ENCODE data around the gene DENND4C. TPM values are rescaled to one million over a fixed set of nuclear protein-coding genes. Genes with fewer than 3 reads are reported as not detected.
"Not testable (repeated sequence)": the region's sequence is repeated elsewhere in the genome, so short reads cannot be mapped to it uniquely, and the experiment has no call there.

The DENND4C gene
- total RNA-seq, 2 donors from 2014 or later, result 54.9 to 58.3 TPM

DNA sequence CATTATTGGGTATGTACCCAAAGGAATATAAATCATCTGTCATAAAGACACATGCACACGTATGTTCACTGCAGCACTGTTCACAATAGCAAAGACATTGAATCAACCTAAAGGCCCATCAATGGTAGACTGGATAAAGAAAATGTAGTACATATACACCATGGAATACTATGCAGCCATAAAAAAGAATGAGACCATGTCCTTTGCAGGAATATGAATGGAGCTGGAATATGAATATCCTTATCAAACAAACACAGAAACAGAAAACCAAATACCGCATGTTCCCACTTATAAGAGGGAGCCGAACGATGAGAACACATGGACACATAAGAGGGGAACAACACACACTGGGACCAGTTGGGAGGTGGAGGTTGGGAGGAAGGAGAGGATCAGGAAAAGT is 159.0 kb downstream of the DENND4C start:
- intact Hi-C loops (cut with DNase I); DNase-seq (ENCODE audit: low spot score): not testable (repeated sequence)

DNA sequence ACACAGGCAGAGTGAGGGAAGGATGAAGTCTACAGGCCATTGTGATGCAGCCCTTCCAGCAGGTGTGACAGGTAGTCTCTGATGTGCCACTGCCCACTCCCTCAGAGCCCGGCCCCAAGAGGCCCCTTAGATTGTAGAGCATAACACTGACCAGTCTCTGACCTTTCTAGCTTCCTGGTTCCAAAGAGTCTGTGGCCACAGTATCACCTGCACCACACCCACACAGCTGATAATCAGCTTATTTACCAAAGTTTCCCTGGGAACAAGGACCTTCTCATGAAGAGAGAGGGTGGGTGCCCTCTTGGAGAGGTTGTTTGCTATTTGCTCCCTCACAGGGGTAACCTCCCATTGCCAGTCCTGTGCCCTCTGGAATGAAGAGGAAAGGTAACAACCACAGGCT is 167.4 kb downstream of the DENND4C start:
- no peak for DNase-seq (ENCODE audit: low spot score)
- intact Hi-C loops (cut with DNase I), result loop anchor here in 1 of 2 donors (10.0 kb wide), 1 partner anchor 57 kb away; no protein-coding TSS in a partner anchor

DNA sequence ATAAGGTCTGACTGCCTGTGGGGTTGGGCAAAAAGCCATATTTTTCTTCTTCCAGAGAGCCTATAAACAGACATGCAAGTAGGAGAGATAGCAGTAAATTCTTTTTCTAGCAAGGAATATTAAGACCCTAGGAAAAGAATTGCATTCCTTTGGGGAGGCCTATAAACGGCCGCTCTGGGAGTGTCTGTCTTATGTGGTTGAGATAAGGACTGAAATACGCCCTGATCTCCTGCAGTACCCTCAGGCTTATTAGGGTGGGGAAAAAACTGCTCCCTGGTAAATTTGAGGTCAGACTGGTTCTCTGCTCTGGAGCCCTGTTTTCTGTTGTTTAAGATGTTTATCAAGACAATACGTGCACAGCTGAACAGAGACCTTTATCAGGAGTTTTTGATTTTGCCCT is 172.7 kb downstream of the DENND4C start:
- intact Hi-C loops (cut with DNase I), result not testable (repeated sequence)

DNA sequence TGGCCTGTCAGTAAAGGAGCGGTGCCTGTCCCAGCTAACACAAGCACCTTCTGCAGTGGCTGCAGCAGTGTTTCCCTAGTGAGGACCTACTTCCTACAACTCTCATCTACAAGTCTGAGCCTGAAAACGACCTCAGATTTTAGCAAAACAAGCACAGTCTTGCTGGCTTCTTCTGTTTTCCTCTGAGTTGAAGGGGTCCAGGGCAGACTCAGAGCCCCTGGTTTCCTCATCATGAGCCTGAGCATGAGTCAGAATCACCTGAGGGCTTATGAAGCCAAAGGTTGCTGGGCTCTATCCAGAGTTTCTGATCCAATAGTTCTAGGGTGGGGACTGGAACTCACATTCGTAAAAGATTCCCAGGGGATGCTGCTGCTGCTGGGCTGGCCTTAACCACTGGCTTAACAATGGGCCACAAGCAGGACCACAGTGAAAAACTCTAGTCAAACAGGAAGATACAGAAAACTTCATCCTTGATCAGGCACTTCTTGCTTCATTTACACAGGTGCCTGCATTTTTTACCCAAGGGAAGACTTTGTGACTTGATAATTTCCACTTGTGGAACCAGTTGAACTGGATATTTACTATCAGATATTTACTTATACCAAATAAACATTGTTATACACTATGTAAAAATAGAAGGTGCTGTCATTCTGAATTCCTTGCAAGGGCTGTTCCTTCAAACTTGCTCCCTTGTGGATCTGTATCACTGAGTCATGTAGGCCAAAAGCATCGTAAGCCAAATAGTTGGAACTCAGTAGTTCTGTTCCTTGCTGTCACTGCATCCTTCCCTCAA is 174.0 kb downstream of the DENND4C start:
- intact Hi-C loops (cut with DNase I), result no loop called here
- DNase-seq (ENCODE audit: low spot score), result no peak

More for the DNA sequence above, 172.7 kb downstream of the DENND4C start:
- not testable (repeated sequence) for DNase-seq (ENCODE audit: low spot score)

DNA sequence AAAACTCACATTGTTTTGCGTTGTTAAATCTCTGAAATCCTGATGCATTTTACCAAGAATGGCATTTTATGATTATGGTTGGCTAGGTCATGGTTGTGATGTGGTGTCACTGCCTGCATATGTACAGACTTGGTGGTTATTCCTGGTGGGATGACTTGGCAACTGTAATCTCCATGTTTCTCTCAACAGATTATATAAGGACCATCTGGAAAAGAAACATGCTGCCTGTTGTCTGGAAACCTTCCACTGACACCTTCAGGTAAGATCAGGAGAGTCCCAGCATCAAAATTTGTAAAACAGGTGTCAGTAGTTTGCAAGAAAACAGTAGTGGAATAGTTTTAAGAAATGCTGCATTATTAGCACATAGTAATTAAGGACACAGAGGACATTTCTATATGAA is 175.3 kb downstream of the DENND4C start:
- intact Hi-C loops (cut with DNase I), result no loop called here
- DNase-seq (ENCODE audit: low spot score), result no peak

DNA sequence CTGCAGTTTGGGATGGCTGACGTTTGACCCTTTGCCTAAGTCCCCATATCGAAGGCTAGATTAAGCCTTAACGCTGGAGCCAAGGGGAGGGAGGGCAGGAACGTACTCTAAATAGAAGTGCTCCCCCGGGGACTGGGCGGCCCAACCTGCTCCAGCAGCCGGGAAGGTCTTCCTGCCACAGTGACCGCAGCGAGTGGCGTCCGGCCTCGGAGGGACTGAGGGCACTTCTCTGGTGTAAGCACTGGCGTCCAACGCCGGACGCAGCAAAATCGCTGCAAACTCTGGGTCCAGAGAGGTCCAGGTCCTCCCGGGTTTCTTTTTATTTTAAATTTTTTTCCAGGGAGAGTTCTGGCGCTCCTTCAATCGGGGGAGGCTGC is 177.8 kb downstream of the DENND4C start:
- intact Hi-C loops (cut with DNase I), result no loop called here
- peak; percentile 90 for DNase-seq (ENCODE audit: low spot score)

DNA sequence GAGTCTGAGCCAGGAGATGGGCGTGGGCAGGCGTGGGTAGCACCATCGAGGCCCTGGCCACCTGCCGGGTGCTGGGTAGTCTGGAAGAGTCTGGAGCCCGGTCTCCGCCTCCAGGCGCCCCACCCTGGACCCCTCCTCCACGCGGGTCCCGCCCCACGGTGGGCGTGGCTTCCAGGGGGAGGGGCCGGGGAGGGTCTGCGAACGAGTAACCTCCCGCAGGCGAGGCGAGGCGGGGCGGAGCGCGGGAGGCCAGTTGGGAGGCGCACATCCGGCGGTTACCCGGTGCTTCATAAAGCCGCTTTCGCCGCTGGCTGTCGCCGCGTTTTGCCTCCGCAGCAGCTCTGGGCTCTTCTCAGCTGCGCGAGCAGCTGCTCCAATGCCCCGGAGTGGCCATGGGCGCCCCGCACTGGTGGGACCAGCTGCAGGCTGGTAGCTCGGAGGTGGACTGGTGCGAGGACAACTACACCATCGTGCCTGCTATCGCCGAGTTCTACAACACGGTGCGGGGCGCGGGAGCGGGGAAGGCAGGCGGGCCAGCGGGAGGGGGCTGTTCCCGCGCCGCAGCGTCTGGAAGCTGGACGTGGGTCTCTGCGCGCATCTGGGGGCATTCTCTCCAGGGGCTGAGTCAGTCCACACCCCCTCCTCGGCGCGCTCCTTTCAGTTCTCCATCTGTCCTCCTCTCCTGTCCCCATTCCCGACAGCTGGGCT is 178.4 kb downstream of the DENND4C start, which contains the start of gene ACER2:
TSS of gene ACER2 (plus strand) at position 317 of the 708 bp plus-strand sequence. CDS start at position 393, 76 bp downstream.
- intact Hi-C loops (cut with DNase I), result no loop called here
- peak; percentile 98 for DNase-seq (ENCODE audit: low spot score)

DNA sequence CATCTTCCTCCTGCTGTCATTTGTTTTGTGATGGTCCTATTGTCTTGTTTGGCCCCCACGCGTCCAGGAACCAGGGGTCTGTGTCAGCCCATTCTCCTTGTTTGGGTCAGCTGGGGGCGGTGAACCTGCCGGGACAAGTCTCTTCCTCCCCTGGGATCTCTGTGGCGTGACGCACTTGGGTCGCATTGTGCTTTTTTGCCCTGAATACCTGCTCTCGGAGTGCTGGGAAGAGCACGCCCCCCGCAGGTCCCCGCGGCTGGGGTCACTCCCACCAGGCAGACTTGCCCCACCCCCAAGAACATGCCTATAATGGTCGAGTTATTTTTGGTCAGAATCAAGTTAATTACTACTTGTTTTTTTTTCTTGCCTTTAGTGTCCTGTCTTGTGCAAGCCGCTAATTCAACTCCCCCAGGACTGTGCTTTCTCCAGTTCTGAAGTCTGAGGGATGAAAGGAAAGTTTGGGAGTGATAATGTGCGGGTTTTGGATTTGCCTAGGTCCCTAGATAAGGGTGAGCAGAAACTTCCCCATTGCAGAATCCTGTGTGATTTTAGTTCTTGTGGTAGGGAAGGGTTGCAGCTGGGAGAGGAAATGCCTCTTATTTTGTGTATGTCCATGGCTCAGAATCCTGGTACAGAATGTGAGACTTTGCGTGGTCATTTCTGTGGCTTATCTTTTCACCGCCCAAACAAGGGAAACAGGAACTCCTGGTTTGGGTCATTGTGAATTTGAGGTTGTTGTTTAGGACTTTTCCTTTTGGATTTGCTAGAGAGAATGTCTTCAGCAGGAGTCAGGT is 179.1 kb downstream of the DENND4C start:
- intact Hi-C loops (cut with DNase I), result no loop called here
- DNase-seq (ENCODE audit: low spot score), result no peak

DNA sequence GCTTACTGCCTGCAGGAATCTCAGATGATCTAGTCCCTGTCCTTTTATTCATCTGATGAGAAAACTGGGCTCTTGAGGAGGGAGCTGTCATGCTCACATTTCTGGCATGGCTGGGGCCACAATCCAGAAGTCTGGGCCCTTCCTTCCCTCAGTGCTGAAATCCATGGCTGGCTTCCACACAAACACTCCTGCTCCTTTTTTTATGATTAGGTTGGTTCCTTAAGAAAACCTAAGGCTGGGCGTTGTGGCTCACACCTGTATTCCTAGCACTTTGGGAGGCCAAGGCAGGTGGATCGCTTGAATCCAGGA is 179.7 kb downstream of the DENND4C start:
- no peak for DNase-seq (ENCODE audit: low spot score)
- intact Hi-C loops (cut with DNase I), result no loop called here

DNA sequence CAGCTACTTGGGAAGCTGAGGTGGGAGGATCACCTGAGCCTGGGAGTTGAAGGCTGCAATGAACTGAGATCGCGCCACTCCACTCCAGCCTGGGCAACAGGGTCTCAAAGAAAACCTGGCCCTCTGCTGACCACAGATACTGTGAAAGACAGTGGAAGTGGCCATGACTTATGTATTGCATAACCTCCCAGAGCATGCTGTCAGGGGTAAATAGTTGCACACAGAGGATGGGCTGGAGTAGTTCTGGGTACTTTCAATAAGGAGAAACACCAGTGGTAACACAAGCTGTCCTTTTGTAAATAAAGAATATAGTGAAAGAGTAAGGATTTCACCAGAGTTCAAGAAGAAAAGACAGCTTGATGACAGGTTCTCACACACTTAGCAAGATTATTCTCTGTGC is 180.1 kb downstream of the DENND4C start:
- intact Hi-C loops (cut with DNase I), result no loop called here

DNA sequence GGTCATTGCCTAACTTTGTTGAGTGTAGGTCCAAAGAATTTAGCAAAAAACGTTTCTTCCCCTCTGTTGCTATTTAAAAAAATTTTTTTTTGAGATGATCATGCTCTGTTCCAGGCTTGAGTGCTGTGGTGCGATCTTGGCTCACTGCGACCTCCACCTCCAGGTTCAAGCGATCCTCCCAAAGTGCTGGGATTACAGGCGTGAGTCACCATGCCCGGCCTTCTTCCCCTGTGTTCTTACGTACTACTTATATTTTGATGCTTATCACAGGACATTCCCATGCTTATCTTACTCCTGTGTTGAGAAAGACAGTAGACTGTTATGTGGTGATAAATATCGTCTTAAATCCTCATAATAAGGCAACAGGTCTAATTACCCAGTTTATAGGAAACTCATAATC is 180.8 kb downstream of the DENND4C start:
- DNase-seq (ENCODE audit: low spot score), result no peak
- intact Hi-C loops (cut with DNase I), result no loop called here

More for the DNA sequence above, 180.1 kb downstream of the DENND4C start:
- DNase-seq (ENCODE audit: low spot score), result no peak

DNA sequence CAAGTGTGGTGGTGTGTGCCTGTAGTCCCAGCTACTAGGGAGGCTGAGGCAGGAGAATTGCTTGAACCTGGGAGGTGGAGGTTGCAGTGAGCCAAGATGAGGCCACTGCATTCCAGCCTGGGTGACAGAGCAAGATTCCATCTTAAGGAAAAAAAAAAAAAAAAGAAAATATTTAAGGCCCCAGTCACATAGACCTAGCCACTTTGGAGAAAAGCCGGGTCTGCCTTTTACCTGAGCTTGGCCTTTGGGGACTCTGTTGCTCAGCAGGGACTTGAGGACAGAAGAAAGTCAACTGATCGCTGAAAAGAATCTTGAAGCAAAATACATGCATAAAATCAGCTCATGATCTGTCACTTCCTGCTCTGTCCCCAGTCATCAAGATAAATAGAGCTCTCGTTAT is 183.0 kb downstream of the DENND4C start:
- intact Hi-C loops (cut with DNase I); DNase-seq (ENCODE audit: low spot score): not testable (repeated sequence)

DNA sequence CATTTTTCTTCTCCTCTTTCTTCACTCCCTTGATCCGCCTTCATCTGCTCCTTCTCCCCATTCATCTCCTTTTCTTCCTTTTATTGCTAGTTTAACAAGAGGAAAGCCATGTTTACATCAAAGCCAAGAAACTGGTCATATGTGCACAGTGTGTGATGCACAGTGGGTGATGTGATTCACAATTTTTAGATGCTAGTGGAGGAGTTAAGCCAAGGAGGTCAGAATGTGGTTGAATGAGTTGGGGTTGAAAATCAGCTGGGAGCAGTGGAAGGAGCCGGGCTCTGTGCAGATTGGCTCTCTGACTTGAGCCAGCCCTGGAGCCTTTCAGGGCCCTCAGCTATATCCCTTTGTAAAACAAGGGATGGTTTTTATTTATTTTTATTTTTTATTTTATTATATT is 185.7 kb downstream of the DENND4C start:
- no peak for DNase-seq (ENCODE audit: low spot score)
- intact Hi-C loops (cut with DNase I), result no loop called here

DNA sequence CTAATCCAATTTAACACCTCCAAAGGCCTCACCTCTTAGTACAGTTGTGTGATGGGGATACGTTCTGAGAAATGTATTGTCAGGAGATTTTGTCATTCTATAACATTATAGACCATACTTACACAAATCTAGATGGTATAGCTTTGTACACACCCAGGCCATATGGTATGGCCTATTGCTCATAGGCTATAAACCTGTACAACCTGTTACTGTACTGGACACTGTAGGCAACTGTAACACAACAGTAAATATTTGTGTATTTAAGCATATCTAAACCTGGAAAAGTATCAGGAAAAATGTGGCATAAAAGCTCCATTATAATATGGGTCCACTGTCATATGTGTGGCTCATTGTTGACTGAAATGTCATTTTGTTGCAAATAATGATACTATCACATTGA is 190.4 kb downstream of the DENND4C start:
- no peak for DNase-seq (ENCODE audit: low spot score)
- intact Hi-C loops (cut with DNase I), result no loop called here

Other genes starting within 250 kb of the DENND4C start
- under 1 TPM; 0.05 to 0.28 TPM for gene SAXO1, start 197.5 kb upstream of the DENND4C start, total RNA-seq
- 10 to 100 TPM; 88.3 to 88.7 TPM for gene RRAGA, start 181.3 kb upstream of the DENND4C start, total RNA-seq
- 10 to 100 TPM in 1 of 2 donors, 1 to 10 TPM in 1; 9.8 to 10.5 TPM for gene HAUS6, start 127.8 kb upstream of the DENND4C start, total RNA-seq
- 100 to 1,000 TPM; 152 to 368 TPM for gene PLIN2, start 103.2 kb upstream of the DENND4C start, total RNA-seq
- gene RPS6, start 149.5 kb downstream of the DENND4C start, total RNA-seq, result 1,000 to 10,000 TPM; 1,572 to 1,582 TPM
- 1 to 10 TPM; 3.5 TPM for gene ACER2, start 178.3 kb downstream of the DENND4C start, total RNA-seq

All from posterior vena cava (tissue), 2 donors.